HCT116 (cell line): ENCODE measurements around the gene RFX1. TPM values are rescaled to one million over a fixed set of nuclear protein-coding genes. Genes with fewer than 3 reads are reported as not detected.
"Not testable (repeated sequence)": the region's sequence is repeated elsewhere in the genome, so short reads cannot be mapped to it uniquely, and the experiment has no call there.

ENCODE experiments used
- ATAC-seq: fragments of 200-7000 bp; cut with Tn5 transposase; 2 replicates; pipeline ENCODE4 v1.9.1; 2020; ENCODE audit warnings: mild to moderate bottlenecking, moderate library complexity
- BruUV-seq: library from RNA; stranded (reverse); fragments of 400-500 nt; replicated peaks from 2 replicates; lab custom pipeline; 2021; lab: Mats Ljungman, UMichigan
- CTCF ChIA-PET: fragments of 300-600 bp; sonication (Branson Sonifier 250); formaldehyde crosslinking; loops from one replicate; lab custom pipeline; 2021; ENCODE audit warnings: antibody characterized with exemption; lab: Charles Lee
- POLR2A ChIA-PET: fragments of 300-600, 350-600 bp; sonication (Branson Sonifier 250); formaldehyde crosslinking; loops from one replicate; lab custom pipeline; 2021; ENCODE audit warnings: antibody characterized with exemption; lab: Charles Lee
- RAD21 ChIA-PET, 2 experiments: fragments of 300-600 bp; sonication (Branson Sonifier 250); formaldehyde crosslinking; loops; one replicate each; lab custom pipeline; 2023; ENCODE audit warnings: low total read pairs in 2 of 2; ENCODE audit not compliant: uncharacterized antibody in 2 of 2, unreplicated experiment in 2 of 2, low non-redundant PET in 1 of 2; lab: Charles Lee
- DNase-seq: peaks from one replicate; pipeline ENCODE4 v3.0.0-alpha.2; 2010; ENCODE audit warnings: low read depth, low spot score
- H2AFZ ChIP-seq: fragments of 200-600 bp; shearing (Covaris generic), sonication (generic); 2 replicates; pipeline ENCODE4 v1.6.1; 2017; ENCODE audit warnings: low read depth, mixed run types, mixed read lengths, antibody characterized with exemption, low read length; ENCODE audit not compliant: poor library complexity, severe bottlenecking
- H3K27ac ChIP-seq: 2 replicates; pipeline ENCODE4 v1.5.1; 2012; ENCODE audit warnings: low read depth, low read length
- H3K27me3 ChIP-seq: fragments of 200-600 bp; sonication (generic); 2 replicates; pipeline ENCODE4 v1.6.1; 2016; ENCODE audit warnings: mixed run types, low read length, mixed read lengths; ENCODE audit not compliant: insufficient read depth
- H3K36me3 ChIP-seq, 2 experiments: fragments of 200-500 bp in 1 of 2; fragments of 200-600 bp in 1 of 2; sonication (Bioruptor generic) in 1 of 2; sonication (generic) in 1 of 2; 2 replicates each; pipeline versions ENCODE4 v1.5.1 to v1.6.1; 2014 to 2016; ENCODE audit warnings: low read length in 2 of 2, inconsistent platforms in 1 of 2, mixed read lengths in 1 of 2, mixed run types in 1 of 2; ENCODE audit not compliant: insufficient read depth in 2 of 2, control insufficient read depth in 1 of 2
- H3K4me1 ChIP-seq, 2 experiments: fragments of 200-600 bp in 1 of 2; sonication (generic) in 1 of 2; 2 replicates each; pipeline versions ENCODE4 v1.5.1 to v1.6.1; 2012 to 2017; ENCODE audit warnings: low read length in 2 of 2, inconsistent platforms in 1 of 2, mild to moderate bottlenecking in 1 of 2, mixed read lengths in 1 of 2, mixed run types in 1 of 2, moderate library complexity in 1 of 2; ENCODE audit not compliant: insufficient read depth in 2 of 2, control insufficient read depth in 1 of 2
- H3K4me2 ChIP-seq: fragments of 200-600 bp; sonication (generic); 2 replicates; pipeline ENCODE4 v1.6.1; 2017; ENCODE audit warnings: mixed run types, low read length, mixed read lengths
- H3K4me3 ChIP-seq, 2 experiments: fragments of 200-600 bp in 1 of 2; sonication (generic) in 1 of 2; replicated peaks in 1 of 2; 2 replicates each; pipeline ENCODE4 v1.5.1; 2011 to 2016; ENCODE audit warnings: low read length in 2 of 2, control low read depth in 1 of 2, low read depth in 1 of 2, mild to moderate bottlenecking in 1 of 2, mixed read lengths in 1 of 2, mixed run types in 1 of 2
- H3K79me2 ChIP-seq: fragments of 200-600 bp; sonication (generic); 2 replicates; pipeline ENCODE4 v1.6.1; 2017; ENCODE audit warnings: mild to moderate bottlenecking, mixed run types, low read length, moderate library complexity, mixed read lengths; ENCODE audit not compliant: insufficient read depth
- H3K9ac ChIP-seq: fragments of 200-600 bp; sonication (generic); 2 replicates; pipeline ENCODE4 v1.6.1; 2016; ENCODE audit warnings: low read length, mixed read lengths
- H3K9me2 ChIP-seq: fragments of 200-600 bp; sonication (generic), shearing (Covaris generic); 2 replicates; pipeline ENCODE4 v1.6.1; 2017; ENCODE audit warnings: mixed run types, mild to moderate bottlenecking, moderate library complexity; ENCODE audit not compliant: insufficient read depth
- H3K9me3 ChIP-seq, 2 experiments: fragments of 200-500 bp in 1 of 2; fragments of 200-600 bp in 1 of 2; sonication (Bioruptor generic) in 1 of 2; sonication (generic) in 1 of 2; 2 replicates each; pipeline ENCODE4 v1.6.1; 2014 to 2017; ENCODE audit warnings: low read length in 2 of 2, mixed read lengths in 2 of 2, inconsistent platforms in 1 of 2, low read depth in 1 of 2, mild to moderate bottlenecking in 1 of 2, mixed run types in 1 of 2, moderate library complexity in 1 of 2; ENCODE audit not compliant: control insufficient read depth in 1 of 2, insufficient read depth in 1 of 2
- H4K20me1 ChIP-seq: fragments of 200-600 bp; sonication (generic), shearing (Covaris generic); 2 replicates; pipeline ENCODE4 v1.6.1; 2017; ENCODE audit warnings: mixed run types, mild to moderate bottlenecking, moderate library complexity; ENCODE audit not compliant: insufficient read depth
- CBX3 ChIP-seq: IDR thresholded peaks from 2 replicates; pipeline ENCODE4 v1.6.1; 2012; ENCODE audit warnings: low read depth
- FOSL1 ChIP-seq: IDR thresholded peaks from 2 replicates; pipeline ENCODE4 v1.6.1; 2012; ENCODE audit warnings: low read depth
- RAD21 ChIP-seq: IDR thresholded peaks from 2 replicates; pipeline ENCODE4 v1.6.1; 2012; ENCODE audit warnings: low read depth, mild to moderate bottlenecking
- SIN3A ChIP-seq: IDR thresholded peaks from 2 replicates; pipeline ENCODE4 v1.6.1; 2012; ENCODE audit warnings: low read depth
- ZFX ChIP-seq: fragments of 450-650 bp; IDR thresholded peaks from 2 replicates; pipeline ENCODE4 v1.6.1; 2017
- intact Hi-C: fragments of 100-400 bp; cut with micrococcal nuclease; formaldehyde crosslinking; loops from 2 replicates; pipeline ENCODE4 v1.10.0; 2022
- total RNA-seq: library from RNA; stranded (reverse); gene quantifications from one replicate; pipeline ENCODE4 v1.2.1, GENCODE V29; 2021; ENCODE audit not compliant: unreplicated experiment
- TF ChIP-seq, protein P1 (sequence below): IDR thresholded peaks from 2 replicates; pipeline ENCODE4 v1.6.1; 2012
- TF ChIP-seq, protein P2 (sequence below), 3 experiments: fragments of 200-600 bp in 1 of 3; sonication (generic) in 1 of 3; IDR thresholded peaks in 2 of 3; conservative IDR thresholded peaks in 1 of 3; 2 replicates each; pipeline ENCODE4 v1.5.1; 2012 to 2017; ENCODE audit warnings: low read depth in 2 of 3, low read length in 2 of 3, antibody characterized with exemption in 1 of 3, borderline replicate concordance in 1 of 3, control low read depth in 1 of 3, mild to moderate bottlenecking in 1 of 3, mixed read lengths in 1 of 3, mixed run types in 1 of 3, moderate library complexity in 1 of 3; ENCODE audit not compliant: insufficient read depth in 1 of 3

RFX1 gene
- total RNA-seq, 1 experiment from 2014 or later, result 16.3 TPM

DNA sequence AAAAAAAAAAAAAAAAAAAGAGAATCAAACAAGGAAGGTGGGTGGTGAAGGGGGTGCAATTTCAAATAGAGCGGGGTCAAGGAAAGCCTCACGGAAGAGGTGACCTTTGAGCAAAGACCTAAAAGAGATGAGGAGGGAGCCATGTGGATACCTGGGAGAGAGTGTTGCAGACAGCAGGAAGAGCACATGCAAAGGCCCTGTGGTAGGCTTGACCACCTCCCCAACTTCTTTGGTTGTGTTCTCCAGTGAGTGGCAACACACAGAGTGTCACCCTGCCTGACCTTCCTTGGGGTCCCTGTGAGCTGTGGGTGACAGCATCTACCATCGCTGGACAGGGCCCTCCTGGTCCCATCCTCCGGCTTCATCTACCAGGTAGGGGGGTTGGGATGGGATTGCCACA is 44.4 kb upstream of the RFX1 start:
- RAD21 ChIA-PET, result no interaction called here
- intact Hi-C loops, result no loop called here
- no peak overlapping the region for H3K27ac ChIP-seq
- H3K36me3 ChIP-seq, result peaks cover 0 to 6% of the 10 kb centered on the region in 2 experiments; a peak in 2 of 4 replicates
- H3K27me3 ChIP-seq, result no peaks in the 10 kb centered on the region
- BruUV-seq, result no TSS peak
- H3K4me1 ChIP-seq, result no peaks in the 10 kb centered on the region
- H3K79me2 ChIP-seq, result no peaks in the 10 kb centered on the region
- H3K4me3 ChIP-seq, result no peak overlapping the region
- TF ChIP-seq SIN3A (no peak), FOSL1 (no peak), ZFX (no peak)
- TF ChIP-seq, protein P1, sequence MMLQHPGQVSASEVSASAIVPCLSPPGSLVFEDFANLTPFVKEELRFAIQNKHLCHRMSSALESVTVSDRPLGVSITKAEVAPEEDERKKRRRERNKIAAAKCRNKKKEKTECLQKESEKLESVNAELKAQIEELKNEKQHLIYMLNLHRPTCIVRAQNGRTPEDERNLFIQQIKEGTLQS, result no peak
- H3K9me3 ChIP-seq, result no peaks in the 10 kb centered on the region
- no peaks in the 10 kb centered on the region for H3K9me2 ChIP-seq
- H2AFZ ChIP-seq, result no peak overlapping the region
- no peaks in the 10 kb centered on the region for H4K20me1 ChIP-seq
- H3K9ac ChIP-seq, result no peak overlapping the region
- DNase-seq (no peak), ATAC-seq (no peak)
- POLR2A ChIA-PET, result no interaction called here
- CTCF ChIA-PET, result no interaction called here
- H3K4me2 ChIP-seq, result no peak overlapping the region

DNA sequence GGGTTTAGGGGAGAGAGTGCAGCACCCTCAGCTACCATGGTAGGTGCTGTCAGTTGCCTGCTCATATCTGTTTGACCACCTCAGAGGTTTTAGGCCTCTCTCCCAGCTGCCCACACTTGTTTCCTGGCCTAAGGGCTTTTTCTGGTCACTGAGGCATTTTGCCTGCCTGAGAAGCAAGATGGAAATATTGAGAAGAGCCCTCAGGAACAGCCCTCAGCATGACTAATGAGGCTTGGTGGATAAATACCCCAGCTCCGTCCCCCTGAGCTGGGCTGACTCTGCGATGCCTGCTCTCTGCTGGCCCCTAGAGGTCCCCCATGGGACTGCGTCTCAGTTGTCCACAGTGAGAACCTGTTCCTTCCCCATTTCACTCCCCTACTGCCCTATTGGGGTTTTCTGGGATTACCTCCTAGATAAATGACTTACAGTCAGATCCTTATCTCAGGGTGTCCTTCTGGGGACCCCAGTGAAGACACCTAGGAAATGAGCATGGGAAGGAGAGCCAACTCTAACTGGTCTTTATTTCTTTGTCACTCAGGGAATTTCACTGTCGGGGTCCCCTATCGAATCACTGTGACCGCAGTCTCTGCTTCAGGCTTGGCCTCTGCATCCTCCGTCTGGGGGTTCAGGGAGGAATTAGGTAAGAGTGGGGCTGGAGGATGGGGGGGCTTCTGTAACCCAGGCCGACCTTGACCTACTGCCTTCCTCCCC is 42.5 kb upstream of the RFX1 start:
- Histone ChIP-seq H3K36me3 (peaks cover 0 to 6% of the 10 kb centered on the region in 2 experiments; a peak in 2 of 4 replicates), H3K9me2 (no peaks in the 10 kb centered on the region), H3K4me3 (no peak overlapping the region), H2AFZ (no peak overlapping the region), H3K27ac (no peak overlapping the region), H3K4me2 (no peak overlapping the region), H3K27me3 (no peaks in the 10 kb centered on the region), H3K79me2 (no peaks in the 10 kb centered on the region), H3K9ac (no peak overlapping the region), H3K4me1 (no peaks in the 10 kb centered on the region), H3K9me3 (no peaks in the 10 kb centered on the region), H4K20me1 (no peaks in the 10 kb centered on the region)
- ChIA-PET RAD21 (interaction anchor here in 1 of 2 experiments (0.6 kb wide), 1 partner anchor 1070 kb away, joined by 4 read pairs; no protein-coding TSS in a partner anchor), CTCF (interaction anchor here (0.7 to 1.8 kb wide), 8 partner anchors 8 to 252 kb away, joined by 3 to 12 read pairs (median 3); partner anchors contain the start of gene ASF1B), POLR2A (no interaction called here)
- peak; percentile 90 for ATAC-seq
- intact Hi-C loops, result no loop called here
- TF ChIP-seq CBX3, result no peak
- TF ChIP-seq, protein P2, sequence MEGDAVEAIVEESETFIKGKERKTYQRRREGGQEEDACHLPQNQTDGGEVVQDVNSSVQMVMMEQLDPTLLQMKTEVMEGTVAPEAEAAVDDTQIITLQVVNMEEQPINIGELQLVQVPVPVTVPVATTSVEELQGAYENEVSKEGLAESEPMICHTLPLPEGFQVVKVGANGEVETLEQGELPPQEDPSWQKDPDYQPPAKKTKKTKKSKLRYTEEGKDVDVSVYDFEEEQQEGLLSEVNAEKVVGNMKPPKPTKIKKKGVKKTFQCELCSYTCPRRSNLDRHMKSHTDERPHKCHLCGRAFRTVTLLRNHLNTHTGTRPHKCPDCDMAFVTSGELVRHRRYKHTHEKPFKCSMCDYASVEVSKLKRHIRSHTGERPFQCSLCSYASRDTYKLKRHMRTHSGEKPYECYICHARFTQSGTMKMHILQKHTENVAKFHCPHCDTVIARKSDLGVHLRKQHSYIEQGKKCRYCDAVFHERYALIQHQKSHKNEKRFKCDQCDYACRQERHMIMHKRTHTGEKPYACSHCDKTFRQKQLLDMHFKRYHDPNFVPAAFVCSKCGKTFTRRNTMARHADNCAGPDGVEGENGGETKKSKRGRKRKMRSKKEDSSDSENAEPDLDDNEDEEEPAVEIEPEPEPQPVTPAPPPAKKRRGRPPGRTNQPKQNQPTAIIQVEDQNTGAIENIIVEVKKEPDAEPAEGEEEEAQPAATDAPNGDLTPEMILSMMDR (IDR thresholded peaks at IDR 0.05 in 2 of 3, conservative IDR thresholded peaks at IDR 0.05 in 1 of 3; ENCODE audit: borderline replicate concordance in 1 of 3, insufficient read depth in 1 of 3, low read depth in 2 of 3, low read length in 2 of 3), result peak; percentile 38 to 98 (median 98); a peak in 5 of 6 replicates
- TF ChIP-seq RAD21, result peak; percentile 49
- no TSS peak for BruUV-seq
- DNase-seq, result no peak

DNA sequence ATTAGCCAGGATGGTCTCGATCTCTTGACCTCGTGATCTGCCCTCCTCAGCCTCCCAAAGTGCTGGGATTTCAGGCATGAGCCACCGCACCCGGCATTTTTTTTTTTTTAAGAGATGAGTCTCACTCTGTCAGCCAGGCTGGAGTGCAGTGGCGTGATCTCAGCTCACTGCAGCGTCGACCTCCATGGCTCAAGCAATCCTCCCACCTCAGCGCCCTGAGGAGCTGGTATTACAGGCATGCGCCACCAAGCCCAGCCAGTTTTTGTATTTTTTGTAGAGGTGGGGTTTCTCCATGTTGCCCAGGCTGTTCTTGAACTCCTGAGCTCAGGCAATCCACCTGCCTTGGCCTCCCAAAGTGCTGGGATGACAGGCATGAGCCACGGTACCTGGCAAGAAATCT is 41.7 kb upstream of the RFX1 start:
- BruUV-seq, H3K36me3 ChIP-seq, DNase-seq, H3K4me1 ChIP-seq, ATAC-seq, H3K9me3 ChIP-seq, H3K9me2 ChIP-seq, H2AFZ ChIP-seq, H3K4me3 ChIP-seq, H3K27ac ChIP-seq, H3K79me2 ChIP-seq, H3K9ac ChIP-seq, intact Hi-C loops, H3K4me2 ChIP-seq, POLR2A ChIA-PET, H4K20me1 ChIP-seq, H3K27me3 ChIP-seq: not testable (repeated sequence)
- RAD21 ChIA-PET, result interaction anchor here in 1 of 2 experiments (0.6 kb wide), 1 partner anchor 1070 kb away, joined by 4 read pairs; no protein-coding TSS in a partner anchor
- CTCF ChIA-PET, result interaction anchor here (0.7 to 1.8 kb wide), 6 partner anchors 9 to 89 kb away, joined by 3 to 12 read pairs (median 4); partner anchors contain the start of gene ASF1B
